Neural cell (in vitro differentiated cells): Measurements from ENCODE around the gene ELOVL1. TPM values are rescaled to one million over a fixed set of nuclear protein-coding genes. Genes with fewer than 3 reads are reported as not detected.

ENCODE experiments used
- polyA plus RNA-seq: library from polyadenylated mRNA; depleted of rRNA; stranded (reverse); fragments of >200 nt; gene quantifications from 2 replicates; pipeline ENCODE4 v1.2.3, GENCODE V29; 2014

ELOVL1 gene
- polyA plus RNA-seq, 1 donor from 2014 or later: 12.9 TPM

Other genes with a start within 250 kb of the ELOVL1 start
- 100 and 102 TPM in 2 replicates for gene EBNA1BP2, start 195.7 kb downstream of the ELOVL1 start, polyA plus RNA-seq
- gene CFAP57, start 195.7 kb downstream of the ELOVL1 start, polyA plus RNA-seq: 0.17 and 0.30 TPM in 2 replicates
- gene TMEM125, start 98.0 kb downstream of the ELOVL1 start, polyA plus RNA-seq: not detected in 2 replicates
- gene C1orf210, start 82.4 kb downstream of the ELOVL1 start, polyA plus RNA-seq: not detected in 2 replicates
- not detected in 2 replicates for gene TIE1, start 67.0 kb downstream of the ELOVL1 start, polyA plus RNA-seq
- gene MPL, start 30.2 kb downstream of the ELOVL1 start, polyA plus RNA-seq: not detected in 2 replicates
- gene CDC20, start 9.0 kb downstream of the ELOVL1 start, polyA plus RNA-seq: 2.8 and 5.7 TPM in 2 replicates
- 59.2 and 72.7 TPM in 2 replicates for gene MED8, start 21.8 kb upstream of the ELOVL1 start, polyA plus RNA-seq
- gene SZT2, start 21.9 kb upstream of the ELOVL1 start, polyA plus RNA-seq: 6.6 and 6.7 TPM in 2 replicates
- gene HYI, start 85.9 kb upstream of the ELOVL1 start, polyA plus RNA-seq: 14.8 and 20.2 TPM in 2 replicates
- gene PTPRF, start 162.9 kb upstream of the ELOVL1 start, polyA plus RNA-seq: 66.6 and 95.1 TPM in 2 replicates